ENCODE measurements around the gene RBMXL3.
"Not testable (repeated sequence)": the region's sequence is repeated elsewhere in the genome, so short reads cannot be mapped to it uniquely, and the experiment has no call there.

Gene RBMXL3

DNA sequence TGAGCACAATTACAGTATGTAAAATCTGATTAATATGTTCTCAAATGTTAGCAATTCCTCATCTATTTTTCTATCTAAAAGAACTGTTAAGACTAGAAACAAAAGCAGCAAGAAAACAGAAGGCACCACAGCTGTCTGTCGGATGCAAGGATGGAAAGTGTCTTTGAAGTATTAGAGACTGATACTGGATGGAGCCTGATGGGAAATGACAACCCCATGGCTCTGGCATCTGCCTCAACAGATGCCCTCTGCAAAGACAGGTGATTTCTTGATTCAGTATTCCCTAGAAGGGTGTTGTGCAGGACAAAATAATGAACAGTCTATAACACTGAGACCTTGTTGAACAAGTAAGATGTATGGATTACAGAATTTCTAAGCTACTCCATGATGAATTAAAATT lies 24.9 kb downstream of the RBMXL3 start:
- TF ChIP-seq POLR2A (IDR thresholded peaks at IDR 0.05; ENCODE audit: low read length) (no peak), GATA1 (IDR thresholded peaks at IDR 0.05; ENCODE audit: low read depth, low read length) (no peak)
- no peak for DNase-seq

- no peak for DNase-seq
- TF ChIP-seq GATA1 (IDR thresholded peaks at IDR 0.05; ENCODE audit: low read depth, low read length) = no peak
- TF ChIP-seq POLR2A (IDR thresholded peaks at IDR 0.05; ENCODE audit: low read length) = no peak
Measured at GRCh38 chrX:115214605-115215004, 25.4 kb downstream of the RBMXL3 start.

DNA sequence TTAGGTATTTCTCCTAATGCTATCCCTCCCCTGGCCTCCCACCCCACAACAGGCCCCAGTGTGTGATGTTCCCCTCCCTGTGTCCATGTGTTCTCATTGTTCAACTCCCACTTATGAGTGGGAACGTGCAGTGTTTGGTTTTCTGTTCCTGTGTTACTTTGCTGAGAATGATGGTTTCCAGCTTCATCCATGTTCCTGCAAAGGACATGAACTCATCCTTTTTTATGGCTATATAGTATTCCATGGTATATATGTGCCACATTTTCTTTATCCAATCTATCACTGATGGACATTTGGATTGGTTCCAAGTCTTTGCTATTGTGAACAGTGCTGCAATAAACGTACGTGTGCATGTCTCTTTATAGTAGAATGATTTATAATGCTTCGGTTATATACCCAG lies 28.1 kb downstream of the RBMXL3 start:
- not testable (repeated sequence) for DNase-seq

- DNase-seq = peak in 1 of 2 experiments; percentile 1
- TF ChIP-seq POLR2A (IDR thresholded peaks at IDR 0.05; ENCODE audit: low read length) (no peak), GATA1 (IDR thresholded peaks at IDR 0.05; ENCODE audit: low read depth, low read length) (no peak)
Measured at GRCh38 chrX:115226929-115227328, 37.7 kb downstream of the RBMXL3 start.

DNA sequence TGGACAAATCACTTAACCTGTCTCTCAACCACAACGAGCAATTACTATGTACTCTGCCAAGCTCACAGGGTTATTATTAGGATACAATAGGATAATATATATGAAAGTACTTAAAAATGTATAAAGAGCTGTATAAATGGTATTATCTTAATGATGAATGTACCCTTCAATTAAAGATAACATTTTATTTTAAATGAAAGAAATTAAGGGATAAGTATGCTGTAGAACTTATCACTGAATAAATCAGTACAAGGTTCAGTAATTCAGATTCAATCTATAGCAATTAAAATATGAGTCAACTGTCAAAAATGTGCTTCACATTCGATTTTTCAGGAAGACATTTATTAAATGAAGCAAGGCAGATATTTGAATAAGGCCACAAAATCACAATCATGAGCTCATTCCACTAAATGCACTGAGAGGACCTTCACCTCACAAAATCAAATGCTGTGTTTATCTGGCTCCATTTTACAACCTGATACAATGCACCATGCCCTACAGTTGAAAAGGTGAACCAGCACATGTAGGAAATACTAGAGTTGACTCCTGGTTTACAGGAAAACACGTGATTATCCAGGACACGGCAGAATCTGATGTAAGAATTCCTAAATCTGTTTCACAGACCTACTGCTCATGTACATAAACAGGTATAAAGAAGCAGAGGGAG lies 40.3 kb downstream of the RBMXL3 start:
- no peak for DNase-seq
- TF ChIP-seq POLR2A (IDR thresholded peaks at IDR 0.05; ENCODE audit: low read length) (no peak), GATA1 (IDR thresholded peaks at IDR 0.05; ENCODE audit: low read depth, low read length) (no peak)

- TF ChIP-seq POLR2A (IDR thresholded peaks at IDR 0.05; ENCODE audit: low read length) = no peak
- no peak for TF ChIP-seq GATA1 (IDR thresholded peaks at IDR 0.05; ENCODE audit: low read depth, low read length)
- no peak for DNase-seq
Measured at GRCh38 chrX:115232933-115233496, 43.8 kb downstream of the RBMXL3 start.

DNA sequence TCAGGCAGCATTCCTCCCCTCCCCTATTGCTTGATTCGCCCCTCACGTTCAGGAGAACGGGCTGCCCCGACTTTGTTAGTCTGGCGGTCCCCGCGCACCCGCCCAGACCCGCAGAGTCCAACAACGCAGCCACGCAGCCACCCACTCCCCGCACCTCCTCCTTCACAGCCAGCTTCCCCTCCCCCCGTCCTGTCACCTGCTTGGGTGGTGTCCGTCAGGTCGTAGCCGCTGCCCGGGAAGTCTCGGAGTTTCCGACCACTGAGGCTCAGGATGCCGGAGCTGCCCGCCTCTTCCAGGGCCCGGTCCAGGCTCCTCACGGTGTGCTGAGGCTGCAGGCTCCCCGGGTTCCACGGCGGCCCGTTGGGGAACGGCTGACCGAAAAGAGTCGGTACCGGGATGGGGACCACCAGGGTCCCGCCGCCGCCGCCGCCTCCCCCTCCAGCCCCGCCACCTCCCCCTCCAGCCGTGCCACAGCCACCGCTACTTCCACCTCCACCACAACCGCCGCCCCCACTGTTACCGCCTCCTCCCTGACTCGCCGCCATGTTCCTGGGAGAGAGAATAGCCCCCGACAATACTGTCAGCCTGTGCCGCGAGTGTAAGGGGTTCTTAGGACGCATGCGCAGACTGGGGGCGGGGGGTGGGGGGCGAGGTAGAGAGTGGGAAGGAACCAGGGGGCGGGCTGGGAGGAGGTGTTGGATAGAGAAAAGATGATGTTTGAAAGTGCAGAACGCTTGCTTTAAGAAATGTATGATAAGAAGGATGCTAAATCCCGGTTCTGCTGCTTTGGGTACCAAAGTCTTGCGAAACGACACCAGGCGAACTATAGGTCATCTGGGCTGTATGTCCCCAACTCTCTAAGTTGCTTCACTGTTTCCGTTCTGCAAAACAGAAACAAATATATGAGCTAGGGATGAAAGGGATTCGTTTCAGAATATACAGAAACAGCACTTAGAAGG lies 44.6 kb downstream of the RBMXL3 start, which contains the start of gene LRCH2:
Gene LRCH2 (minus strand): TSS at position 600 of the 959 bp plus-strand sequence. CDS start 55 bp downstream, at position 545.
- no peak for DNase-seq
- TF ChIP-seq GATA1 (IDR thresholded peaks at IDR 0.05; ENCODE audit: low read depth, low read length) = no peak
- no peak for TF ChIP-seq POLR2A (IDR thresholded peaks at IDR 0.05; ENCODE audit: low read length)

- DNase-seq = no peak
- no peak for TF ChIP-seq GATA1 (IDR thresholded peaks at IDR 0.05; ENCODE audit: low read depth, low read length)
- TF ChIP-seq POLR2A (IDR thresholded peaks at IDR 0.05; ENCODE audit: low read length) = no peak
Measured at GRCh38 chrX:115234461-115234860, 45.3 kb downstream of the RBMXL3 start.

- no peak for TF ChIP-seq POLR2A (IDR thresholded peaks at IDR 0.05; ENCODE audit: low read length)
- TF ChIP-seq GATA1 (IDR thresholded peaks at IDR 0.05; ENCODE audit: low read depth, low read length) = no peak
- DNase-seq = no peak
Measured at GRCh38 chrX:115236560-115236959, 47.4 kb downstream of the RBMXL3 start.

GRCh38 chrX:115237056-115237455 lies 47.8 kb downstream of the RBMXL3 start:
- TF ChIP-seq GATA1 (IDR thresholded peaks at IDR 0.05; ENCODE audit: low read depth, low read length) = no peak
- no peak for TF ChIP-seq POLR2A (IDR thresholded peaks at IDR 0.05; ENCODE audit: low read length)
- no peak for DNase-seq
